K562 (cell line): ENCODE measurements around the gene MLANA.

Experiments used
- CTCF ChIP-seq, 3 experiments: IDR thresholded peaks in 2 of 3; conservative IDR thresholded peaks in 1 of 3; 2 replicates each; pipeline ENCODE4 v1.5.1; 2011 to 2012; ENCODE audit warnings: low read length in 3 of 3, mild to moderate bottlenecking in 3 of 3, control low read depth in 2 of 3, improper control_type of control experiment in 1 of 3, inconsistent platforms in 1 of 3, low read depth in 1 of 3, mixed read lengths in 1 of 3, moderate library complexity in 1 of 3; ENCODE audit not compliant: insufficient read depth in 2 of 3
- E2F3 ChIP-seq: fragments of 250-450 bp; sonication (Bioruptor Pico); IDR thresholded peaks from 2 replicates; pipeline ENCODE4 v1.4.0; 2020; ENCODE audit warnings: mild to moderate bottlenecking
- ERF ChIP-seq: fragments of 450-650 bp; formaldehyde crosslinking; IDR thresholded peaks from 2 replicates; pipeline ENCODE4 v1.4.0; 2020; ENCODE audit warnings: mild to moderate bottlenecking, mixed read lengths
- ETV1 ChIP-seq: fragments of 450-650 bp; conservative IDR thresholded peaks from 2 replicates; pipeline ENCODE4 v1.6.1; 2016; ENCODE audit warnings: missing genetic modification characterization, control low read depth, low read depth, missing compliant biosample characterization
- EZH2 ChIP-seq: IDR thresholded peaks from 2 replicates; pipeline ENCODE4 v1.6.1; 2012; ENCODE audit warnings: low read depth, mild to moderate bottlenecking, inconsistent platforms, low read length, borderline replicate concordance
- MTF1 ChIP-seq: fragments of 250-450 bp; sonication (Bioruptor Pico); IDR thresholded peaks from 2 replicates; pipeline ENCODE4 v1.9.0; 2021; ENCODE audit warnings: moderate library complexity, mild to moderate bottlenecking, inconsistent platforms, borderline replicate concordance
- MYC ChIP-seq, 2 experiments: fragments of 250-450 bp in 1 of 2; sonication (Bioruptor Pico) in 1 of 2; IDR thresholded peaks; 2 replicates each; pipeline versions ENCODE4 v1.5.1 to v1.6.1; 2012 to 2021; ENCODE audit warnings: low read depth in 2 of 2, borderline replicate concordance in 1 of 2, improper control_type of control experiment in 1 of 2, low read length in 1 of 2, mild to moderate bottlenecking in 1 of 2, moderate library complexity in 1 of 2
- POLR2A ChIP-seq: fragments of 450-650 bp; conservative IDR thresholded peaks from 2 replicates; pipeline ENCODE4 v1.6.1; 2016
- WHSC1 ChIP-seq: IDR thresholded peaks from one replicate; pipeline ENCODE4 v1.6.1; 2012; ENCODE audit warnings: low read length, control low read depth, inconsistent platforms

DNA sequence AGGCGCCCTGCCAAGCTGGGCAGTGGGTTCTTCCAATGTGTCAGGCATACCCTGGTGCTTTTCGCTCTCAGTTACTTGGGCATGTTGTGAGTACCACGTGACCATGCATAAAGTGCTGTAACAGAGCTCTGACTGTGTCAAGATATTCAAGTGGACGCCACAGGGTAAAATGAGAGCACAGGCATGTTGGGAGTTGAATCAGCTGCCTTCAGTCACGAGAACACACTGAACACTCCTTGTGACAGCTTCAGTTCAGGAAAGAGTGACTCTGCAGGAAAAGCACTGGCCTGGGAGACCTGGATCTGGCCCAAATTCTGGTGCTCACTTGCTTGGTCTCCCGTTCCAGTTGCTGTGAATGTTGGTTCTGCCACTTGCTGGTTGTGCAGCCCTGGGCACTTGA, 5.1 kb downstream of the MLANA start:
- TF ChIP-seq E2F3 (CRISPR knock-in tag) (no peak), ERF (no peak), MYC (IDR thresholded peaks at IDR 0.05; ENCODE audit: low read depth, low read length) (no peak), MYC (CRISPR knock-in tag; IDR thresholded peaks at IDR 0.05; ENCODE audit: borderline replicate concordance, low read depth) (no peak), ETV1 (tag) (no peak), WHSC1 (no peak), MTF1 (CRISPR knock-in tag) (no peak), EZH2 (no peak), POLR2A (no peak), CTCF (IDR thresholded peaks at IDR 0.05 in 2 of 3, conservative IDR thresholded peaks at IDR 0.05 in 1 of 3; ENCODE audit: insufficient read depth in 2 of 3, low read depth in 1 of 3, low read length in 3 of 3) (no peak)
